HepG2 (cell line): ENCODE results near the gene FCHO1. TPM values are rescaled to one million over a fixed set of nuclear protein-coding genes. Genes with fewer than 3 reads are reported as not detected.

Experiments
- ATAC-seq: fragments of 200-7000 bp; cut with Tn5 transposase; 3 replicates; pipeline ENCODE4 v1.9.1; 2020; ENCODE audit warnings: mild to moderate bottlenecking, moderate library complexity
- BruUV-seq: library from RNA; stranded (reverse); fragments of 400-500 nt; replicated peaks from 2 replicates; lab custom pipeline; 2021; lab: Mats Ljungman, UMichigan
- CTCF ChIA-PET: fragments of 300-600 bp; formaldehyde crosslinking; extraction: SDS; loops from one replicate; lab custom pipeline; 2021; ENCODE audit warnings: low total read pairs, inconsistent platforms, low intra/inter-chr PET ratio; lab: Yijun Ruan, JAX
- POLR2A ChIA-PET: fragments of 350-600 bp; sonication (Branson Sonifier 250); formaldehyde crosslinking; loops from one replicate; lab custom pipeline; 2020; ENCODE audit warnings: antibody characterized with exemption, inconsistent platforms; lab: Yijun Ruan, JAX
- DNase-seq: peaks from one replicate; pipeline ENCODE4 v3.0.0-alpha.2; 2015; ENCODE audit warnings: low spot score
- FAIRE-seq: peaks from 3 replicates; lab custom pipeline; 2011; peaks lifted over from hg19 to GRCh38; lab: Jason Lieb, UNC
- H2AFZ ChIP-seq: one replicate; pipeline ENCODE4 v1.6.1; 2011; ENCODE audit warnings: low read length, inconsistent platforms
- H3K27ac ChIP-seq: fragments of 300-600 bp; 3 replicates; pipeline ENCODE4 v1.8.0; 2011; ENCODE audit warnings: mixed run types, mild to moderate bottlenecking, mixed read lengths, low read length, inconsistent platforms; ENCODE audit not compliant: insufficient read depth; ENCODE audit errors: extremely low read length
- H3K27me3 ChIP-seq, 2 experiments: fragments of 200-600 bp in 1 of 2; 2 replicates in 1 of 2; 3 replicates in 1 of 2; pipeline versions ENCODE4 v1.6.0 to v1.8.0; 2011; ENCODE audit warnings: low read length in 2 of 2, mild to moderate bottlenecking in 2 of 2, moderate library complexity in 2 of 2, inconsistent platforms in 1 of 2; ENCODE audit not compliant: insufficient read depth in 2 of 2, control insufficient read depth in 1 of 2
- H3K36me3 ChIP-seq, 2 experiments: fragments of 200-600 bp in 1 of 2; replicated peaks in 1 of 2; 2 replicates in 1 of 2; 3 replicates in 1 of 2; pipeline versions ENCODE4 v1.5.1 to v1.8.0; 2011; ENCODE audit warnings: low read length in 2 of 2, inconsistent platforms in 1 of 2; ENCODE audit not compliant: insufficient read depth in 2 of 2, control insufficient read depth in 1 of 2
- H3K4me1 ChIP-seq: 2 replicates; pipeline ENCODE4 v1.5.1; 2012; ENCODE audit warnings: low read length, inconsistent platforms; ENCODE audit not compliant: insufficient read depth
- H3K4me2 ChIP-seq: 2 replicates; pipeline ENCODE4 v1.6.0; 2011; ENCODE audit warnings: low read depth, low read length, inconsistent platforms
- H3K4me3 ChIP-seq, 3 experiments: fragments of 200-600 bp in 1 of 3; sonication (generic), shearing (Covaris generic) in 1 of 3; replicated peaks in 1 of 3; 2 replicates each; pipeline ENCODE4 v1.5.1; 2011 to 2016; ENCODE audit warnings: low read length in 3 of 3, inconsistent platforms in 2 of 3, low read depth in 2 of 3, mild to moderate bottlenecking in 2 of 3, control low read depth in 1 of 3, mixed read lengths in 1 of 3; ENCODE audit not compliant: insufficient read depth in 1 of 3
- H3K79me2 ChIP-seq: one replicate; pipeline ENCODE4 v1.6.1; 2011; ENCODE audit warnings: low read length, inconsistent platforms; ENCODE audit not compliant: insufficient read depth
- H3K9ac ChIP-seq: 2 replicates; pipeline ENCODE4 v1.6.0; 2011; ENCODE audit warnings: mild to moderate bottlenecking, low read depth, low read length, inconsistent platforms; ENCODE audit not compliant: insufficient read depth
- H3K9me3 ChIP-seq: 2 replicates; pipeline ENCODE4 v1.5.1; 2012; ENCODE audit warnings: mild to moderate bottlenecking, low read length
- H4K20me1 ChIP-seq: 2 replicates; pipeline ENCODE4 v1.6.0; 2011; ENCODE audit warnings: inconsistent platforms, mild to moderate bottlenecking, low read length, moderate library complexity; ENCODE audit not compliant: insufficient read depth
- PCBP2 ChIP-seq: fragments of 200-400 bp; formaldehyde crosslinking; optimal IDR thresholded peaks from 2 replicates; pipeline ENCODE3; 2018; ENCODE audit warnings: low read length, low read depth; ENCODE audit not compliant: poor library complexity, severe bottlenecking
- RAD21 ChIP-seq: fragments of 450-650 bp; formaldehyde crosslinking; IDR thresholded peaks from 2 replicates; pipeline ENCODE4 v1.5.0; 2020; ENCODE audit warnings: mild to moderate bottlenecking
- SOX6 ChIP-seq, 2 experiments: fragments of 450-650 bp in 1 of 2; sonication (generic) in 1 of 2; formaldehyde crosslinking in 1 of 2; IDR thresholded peaks; 2 replicates each; pipeline versions ENCODE4 v1.4.0 to v1.6.1; 2017 to 2020; ENCODE audit warnings: antibody characterized with exemption in 1 of 2, mild to moderate bottlenecking in 1 of 2, missing genetic modification reagents in 1 of 2
- ZFY ChIP-seq: sonication (generic); formaldehyde crosslinking; IDR thresholded peaks from 2 replicates; pipeline ENCODE4 v1.4.0; 2020; ENCODE audit warnings: missing genetic modification reagents
- ZIK1 ChIP-seq: sonication (generic); formaldehyde crosslinking; IDR thresholded peaks from 2 replicates; pipeline ENCODE4 v1.5.0; 2020; ENCODE audit warnings: mild to moderate bottlenecking, low read depth, missing genetic modification reagents, borderline replicate concordance
- ZNF317 ChIP-seq: sonication (generic); formaldehyde crosslinking; IDR thresholded peaks from 2 replicates; pipeline ENCODE4 v1.5.0; 2020; ENCODE audit warnings: mild to moderate bottlenecking, missing genetic modification reagents
- WGBS: methylation state at CpG from one replicate; pipeline ENCODE4 v1.1.6; 2017; ENCODE audit warnings: low lambda C conversion rate; 5-methylcytosine and 5-hydroxymethylcytosine counted together
- in situ Hi-C: cut with HindIII; loops from 2 replicates; pipeline ENCODE4 v1.10.0; 2017; ENCODE audit warnings: low pct_unique_long_range_greater_than_20kb; ENCODE audit not compliant: extremely low pct_ligation_motif_present
- intact Hi-C: fragments of 100-400 bp; cut with micrococcal nuclease; formaldehyde crosslinking; loops from one replicate; pipeline ENCODE4 v1.10.0; 2022; ENCODE audit not compliant: unreplicated experiment
- polyA plus RNA-seq, 8 experiments: library from polyadenylated mRNA; depleted of rRNA in 3 of 8; stranded (reverse) in 7 of 8; unstranded in 1 of 8; fragments of >200 nt; fragmentation: Illumina TruSeq in 4 of 8; extraction: Trizol in 4 of 8; gene quantifications; 2 replicates each; pipeline versions ENCODE4 v1.2.1 to v1.2.3, GENCODE V29; 2011 to 2016; ENCODE audit warnings: low read depth in 4 of 8, missing spikeins in 1 of 8, mixed read lengths in 1 of 8; ENCODE audit not compliant: insufficient read depth in 1 of 8
- total RNA-seq, 5 experiments: library from RNA; depleted of rRNA; stranded (reverse); fragments of >200 nt; fragmentation: Illumina TruSeq; extraction: Trizol; gene quantifications; 2 replicates each; pipeline ENCODE4 v1.2.3, GENCODE V29; 2016; ENCODE audit warnings: low read depth in 1 of 5
- TF ChIP-seq, protein P1 (sequence below): sonication (generic); formaldehyde crosslinking; conservative IDR thresholded peaks from 2 replicates; pipeline ENCODE4 v1.4.0; 2020; ENCODE audit warnings: missing genetic modification reagents
- TF ChIP-seq, protein P2 (sequence below): IDR thresholded peaks from 2 replicates; pipeline ENCODE4 v1.6.1; 2016; ENCODE audit warnings: missing genetic modification reagents, missing compliant biosample characterization
- TF ChIP-seq, protein P3 (sequence below): sonication (generic); formaldehyde crosslinking; IDR thresholded peaks from 2 replicates; pipeline ENCODE4 v1.5.0; 2020; ENCODE audit warnings: missing genetic modification reagents
- TF ChIP-seq, protein P4 (sequence below): sonication (generic); formaldehyde crosslinking; IDR thresholded peaks from 2 replicates; pipeline ENCODE4 v1.8.0; 2022; ENCODE audit warnings: mild to moderate bottlenecking, missing genetic modification reagents; ENCODE audit not compliant: insufficient replicate concordance
- TF ChIP-seq, protein P5 (sequence below): sonication (generic); formaldehyde crosslinking; IDR thresholded peaks from 2 replicates; pipeline ENCODE4 v1.4.0; 2020; ENCODE audit warnings: missing genetic modification reagents, borderline replicate concordance
- TF ChIP-seq, protein P6 (sequence below): sonication (generic); formaldehyde crosslinking; conservative IDR thresholded peaks from 2 replicates; pipeline ENCODE4 v1.4.0; 2020; ENCODE audit warnings: missing genetic modification reagents

Gene FCHO1
- total and polyA plus RNA-seq, 2 of the 13 experiments (the other 11 are each of a cell fraction or from before 2014, with no cell fraction given), result 1.3 to 3.1 TPM

DNA sequence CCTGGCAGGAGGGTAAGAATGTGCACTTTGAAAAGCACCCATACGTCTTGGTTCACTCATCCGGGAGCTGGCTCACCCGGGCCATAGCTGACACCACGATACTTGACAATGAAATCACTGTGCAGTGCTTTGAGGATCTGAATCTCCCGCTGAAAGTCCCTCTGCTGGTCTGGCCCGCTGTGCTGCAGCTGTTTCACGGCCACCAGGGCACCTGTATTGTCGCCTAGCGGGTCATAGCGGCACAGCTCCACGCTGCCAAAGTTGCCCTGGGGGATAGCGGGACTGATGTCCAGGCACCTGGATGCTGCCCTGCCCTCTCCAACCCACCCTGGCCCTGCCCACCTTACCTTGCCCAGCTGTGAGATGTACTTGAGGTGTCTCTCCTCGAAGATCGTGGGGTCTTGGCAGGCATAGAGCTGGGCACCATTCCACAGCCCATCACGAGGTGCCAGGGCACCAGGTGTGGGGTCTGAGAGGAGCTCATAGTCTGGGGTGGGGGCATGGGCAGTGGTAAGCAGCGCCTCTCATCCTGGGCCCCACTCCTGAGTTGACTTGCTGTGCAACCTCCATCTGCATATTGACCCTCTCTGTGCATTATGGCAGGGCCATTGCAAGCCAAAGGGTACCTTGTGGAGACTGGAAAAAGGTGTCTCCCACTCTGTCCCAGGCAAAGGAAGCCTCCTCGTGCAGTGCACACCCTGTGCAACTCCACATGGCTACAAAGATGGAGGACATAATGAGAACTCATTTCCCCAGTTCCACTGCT lies 81.3 kb downstream of the FCHO1 start:
- Histone ChIP-seq H3K27me3 (no peaks in the 10 kb centered on the region), H3K27ac (no peak overlapping the region), H3K79me2 (no peaks in the 10 kb centered on the region), H4K20me1 (no peaks in the 10 kb centered on the region), H3K9me3 (no peaks in the 10 kb centered on the region), H3K36me3 (no peaks in the 10 kb centered on the region; a peak in 3 of 5 replicates), H3K4me2 (no peak overlapping the region), H3K4me3 (no peak overlapping the region), H2AFZ (no peak overlapping the region), H3K4me1 (no peaks in the 10 kb centered on the region), H3K9ac (no peak overlapping the region)
- CTCF ChIA-PET, result no interaction called here
- in situ Hi-C loops (no loop called here), intact Hi-C loops (no loop called here)
- 88% methylated on average over 15 of the region's 17 CpGs for WGBS
- BruUV-seq, result no TSS peak
- POLR2A ChIA-PET, result no interaction called here
- FAIRE-seq (no peak), DNase-seq (no peak), ATAC-seq (no peak)
- TF ChIP-seq, protein P1, sequence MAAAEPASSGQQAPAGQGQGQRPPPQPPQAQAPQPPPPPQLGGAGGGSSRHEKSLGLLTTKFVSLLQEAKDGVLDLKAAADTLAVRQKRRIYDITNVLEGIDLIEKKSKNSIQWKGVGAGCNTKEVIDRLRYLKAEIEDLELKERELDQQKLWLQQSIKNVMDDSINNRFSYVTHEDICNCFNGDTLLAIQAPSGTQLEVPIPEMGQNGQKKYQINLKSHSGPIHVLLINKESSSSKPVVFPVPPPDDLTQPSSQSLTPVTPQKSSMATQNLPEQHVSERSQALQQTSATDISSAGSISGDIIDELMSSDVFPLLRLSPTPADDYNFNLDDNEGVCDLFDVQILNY (CRISPR knock-in tag), result no peak
- TF ChIP-seq, protein P2, sequence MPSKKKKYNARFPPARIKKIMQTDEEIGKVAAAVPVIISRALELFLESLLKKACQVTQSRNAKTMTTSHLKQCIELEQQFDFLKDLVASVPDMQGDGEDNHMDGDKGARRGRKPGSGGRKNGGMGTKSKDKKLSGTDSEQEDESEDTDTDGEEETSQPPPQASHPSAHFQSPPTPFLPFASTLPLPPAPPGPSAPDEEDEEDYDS (CRISPR knock-in tag), result no peak
- TF ChIP-seq, protein P3, sequence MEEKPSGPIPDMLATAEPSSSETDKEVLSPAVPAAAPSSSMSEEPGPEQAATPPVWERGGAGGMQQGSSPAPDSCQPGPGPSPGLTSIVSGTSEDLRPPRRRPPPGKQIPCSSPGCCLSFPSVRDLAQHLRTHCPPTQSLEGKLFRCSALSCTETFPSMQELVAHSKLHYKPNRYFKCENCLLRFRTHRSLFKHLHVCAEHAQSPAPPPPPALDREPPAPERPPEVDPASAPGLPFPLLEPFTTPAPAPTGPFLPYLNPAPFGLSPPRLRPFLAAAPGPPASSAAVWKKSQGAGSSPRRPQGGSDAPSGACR (CRISPR knock-in tag), result no peak
- TF ChIP-seq, protein P4, sequence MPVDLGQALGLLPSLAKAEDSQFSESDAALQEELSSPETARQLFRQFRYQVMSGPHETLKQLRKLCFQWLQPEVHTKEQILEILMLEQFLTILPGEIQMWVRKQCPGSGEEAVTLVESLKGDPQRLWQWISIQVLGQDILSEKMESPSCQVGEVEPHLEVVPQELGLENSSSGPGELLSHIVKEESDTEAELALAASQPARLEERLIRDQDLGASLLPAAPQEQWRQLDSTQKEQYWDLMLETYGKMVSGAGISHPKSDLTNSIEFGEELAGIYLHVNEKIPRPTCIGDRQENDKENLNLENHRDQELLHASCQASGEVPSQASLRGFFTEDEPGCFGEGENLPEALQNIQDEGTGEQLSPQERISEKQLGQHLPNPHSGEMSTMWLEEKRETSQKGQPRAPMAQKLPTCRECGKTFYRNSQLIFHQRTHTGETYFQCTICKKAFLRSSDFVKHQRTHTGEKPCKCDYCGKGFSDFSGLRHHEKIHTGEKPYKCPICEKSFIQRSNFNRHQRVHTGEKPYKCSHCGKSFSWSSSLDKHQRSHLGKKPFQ (CRISPR knock-in tag), result no peak
- no peak for TF ChIP-seq ZIK1 (CRISPR knock-in tag)
- TF ChIP-seq, protein P5, sequence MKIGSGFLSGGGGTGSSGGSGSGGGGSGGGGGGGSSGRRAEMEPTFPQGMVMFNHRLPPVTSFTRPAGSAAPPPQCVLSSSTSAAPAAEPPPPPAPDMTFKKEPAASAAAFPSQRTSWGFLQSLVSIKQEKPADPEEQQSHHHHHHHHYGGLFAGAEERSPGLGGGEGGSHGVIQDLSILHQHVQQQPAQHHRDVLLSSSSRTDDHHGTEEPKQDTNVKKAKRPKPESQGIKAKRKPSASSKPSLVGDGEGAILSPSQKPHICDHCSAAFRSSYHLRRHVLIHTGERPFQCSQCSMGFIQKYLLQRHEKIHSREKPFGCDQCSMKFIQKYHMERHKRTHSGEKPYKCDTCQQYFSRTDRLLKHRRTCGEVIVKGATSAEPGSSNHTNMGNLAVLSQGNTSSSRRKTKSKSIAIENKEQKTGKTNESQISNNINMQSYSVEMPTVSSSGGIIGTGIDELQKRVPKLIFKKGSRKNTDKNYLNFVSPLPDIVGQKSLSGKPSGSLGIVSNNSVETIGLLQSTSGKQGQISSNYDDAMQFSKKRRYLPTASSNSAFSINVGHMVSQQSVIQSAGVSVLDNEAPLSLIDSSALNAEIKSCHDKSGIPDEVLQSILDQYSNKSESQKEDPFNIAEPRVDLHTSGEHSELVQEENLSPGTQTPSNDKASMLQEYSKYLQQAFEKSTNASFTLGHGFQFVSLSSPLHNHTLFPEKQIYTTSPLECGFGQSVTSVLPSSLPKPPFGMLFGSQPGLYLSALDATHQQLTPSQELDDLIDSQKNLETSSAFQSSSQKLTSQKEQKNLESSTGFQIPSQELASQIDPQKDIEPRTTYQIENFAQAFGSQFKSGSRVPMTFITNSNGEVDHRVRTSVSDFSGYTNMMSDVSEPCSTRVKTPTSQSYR, result no peak
- no peak for TF ChIP-seq SOX6 (IDR thresholded peaks at IDR 0.05)
- no peak for TF ChIP-seq SOX6 (CRISPR knock-in tag; IDR thresholded peaks at IDR 0.05)
- TF ChIP-seq PCBP2, result no peak
- TF ChIP-seq ZNF317 (CRISPR knock-in tag), result no peak
- no peak for TF ChIP-seq RAD21 (CRISPR knock-in tag)
- TF ChIP-seq ZFY (CRISPR knock-in tag), result no peak
- TF ChIP-seq, protein P6, sequence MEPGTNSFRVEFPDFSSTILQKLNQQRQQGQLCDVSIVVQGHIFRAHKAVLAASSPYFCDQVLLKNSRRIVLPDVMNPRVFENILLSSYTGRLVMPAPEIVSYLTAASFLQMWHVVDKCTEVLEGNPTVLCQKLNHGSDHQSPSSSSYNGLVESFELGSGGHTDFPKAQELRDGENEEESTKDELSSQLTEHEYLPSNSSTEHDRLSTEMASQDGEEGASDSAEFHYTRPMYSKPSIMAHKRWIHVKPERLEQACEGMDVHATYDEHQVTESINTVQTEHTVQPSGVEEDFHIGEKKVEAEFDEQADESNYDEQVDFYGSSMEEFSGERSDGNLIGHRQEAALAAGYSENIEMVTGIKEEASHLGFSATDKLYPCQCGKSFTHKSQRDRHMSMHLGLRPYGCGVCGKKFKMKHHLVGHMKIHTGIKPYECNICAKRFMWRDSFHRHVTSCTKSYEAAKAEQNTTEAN (CRISPR knock-in tag), result no peak
